Left ventricle myocardium inferior (tissue), 1 donor: ENCODE results near the gene SCN1B. TPM values are rescaled to one million over a fixed set of nuclear protein-coding genes. Genes with fewer than 3 reads are reported as not detected.

Source experiments
- DNase-seq: peaks from one replicate; pipeline ENCODE4 v3.0.0-alpha.2; 2020
- H3K27ac ChIP-seq: fragments of 200-600 bp; replicated peaks from 2 replicates; pipeline ENCODE4 v1.8.0; 2021
- H3K27me3 ChIP-seq: fragments of 200-600 bp; 2 replicates; pipeline ENCODE4 v1.8.0; 2021; ENCODE audit warnings: low read depth
- H3K36me3 ChIP-seq: fragments of 200-600 bp; 2 replicates; pipeline ENCODE4 v1.8.0; 2021
- H3K4me1 ChIP-seq: fragments of 200-600 bp; 2 replicates; pipeline ENCODE4 v1.8.0; 2021
- H3K4me3 ChIP-seq: fragments of 200-600 bp; 2 replicates; pipeline ENCODE4 v1.8.0; 2021; ENCODE audit warnings: mild to moderate bottlenecking, moderate library complexity
- H3K9me3 ChIP-seq: fragments of 200-600 bp; replicated peaks from 2 replicates; pipeline ENCODE4 v1.8.0; 2021
- intact Hi-C: fragments of 100-400 bp; cut with micrococcal nuclease; formaldehyde crosslinking; loops from one replicate; pipeline ENCODE4 v1.11.0; 2022
- total RNA-seq: library from RNA; stranded (reverse); fragmentation: NEBNext Ultra II Directional; extraction: Animal tissue kit (Norgen Biotek cat#: 25700); gene quantifications from one replicate; pipeline ENCODE4 v1.2.1, GENCODE V29; 2021
- TF ChIP-seq, protein P1 (sequence below): fragments of 200-600 bp; IDR thresholded peaks from 2 replicates; pipeline ENCODE4 v1.8.0; 2021; ENCODE audit warnings: antibody characterized with exemption, mild to moderate bottlenecking, borderline replicate concordance
- donor health status: DM: no; HTN: yes; CAD: no; lungs with severe emphysema.

Gene SCN1B
- total RNA-seq, 1 donor from 2014 or later: 52.8 TPM

DNA sequence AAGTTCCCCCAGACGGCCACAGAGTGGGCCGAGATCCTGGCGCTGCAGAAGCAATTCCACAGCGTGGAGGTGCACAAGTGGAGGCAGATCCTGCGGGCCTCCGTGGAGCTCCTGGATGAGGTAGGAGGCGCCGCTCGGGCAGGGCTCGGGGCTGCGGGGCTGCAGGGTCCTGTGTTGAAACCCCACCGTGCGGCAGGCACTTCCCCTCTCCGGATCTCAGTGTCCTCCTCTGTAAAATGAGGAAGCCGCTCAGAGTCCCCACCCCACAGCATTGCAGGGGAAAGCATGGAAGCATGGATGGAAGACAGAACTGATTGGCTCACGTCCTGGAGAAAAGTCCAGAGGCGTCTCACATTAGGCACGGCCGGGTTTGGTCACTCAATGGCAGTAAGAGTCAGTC is 6.8 kb upstream of the SCN1B start:
- Histone ChIP-seq H3K27me3 (no peaks in the 10 kb centered on the region), H3K27ac (no peak overlapping the region), H3K9me3 (no peaks in the 10 kb centered on the region), H3K4me1 (no peaks in the 10 kb centered on the region), H3K36me3 (peaks cover 87% of the 10 kb centered on the region), H3K4me3 (no peak overlapping the region)
- no peak for DNase-seq
- intact Hi-C loops: no loop called here
- TF ChIP-seq, protein P1, sequence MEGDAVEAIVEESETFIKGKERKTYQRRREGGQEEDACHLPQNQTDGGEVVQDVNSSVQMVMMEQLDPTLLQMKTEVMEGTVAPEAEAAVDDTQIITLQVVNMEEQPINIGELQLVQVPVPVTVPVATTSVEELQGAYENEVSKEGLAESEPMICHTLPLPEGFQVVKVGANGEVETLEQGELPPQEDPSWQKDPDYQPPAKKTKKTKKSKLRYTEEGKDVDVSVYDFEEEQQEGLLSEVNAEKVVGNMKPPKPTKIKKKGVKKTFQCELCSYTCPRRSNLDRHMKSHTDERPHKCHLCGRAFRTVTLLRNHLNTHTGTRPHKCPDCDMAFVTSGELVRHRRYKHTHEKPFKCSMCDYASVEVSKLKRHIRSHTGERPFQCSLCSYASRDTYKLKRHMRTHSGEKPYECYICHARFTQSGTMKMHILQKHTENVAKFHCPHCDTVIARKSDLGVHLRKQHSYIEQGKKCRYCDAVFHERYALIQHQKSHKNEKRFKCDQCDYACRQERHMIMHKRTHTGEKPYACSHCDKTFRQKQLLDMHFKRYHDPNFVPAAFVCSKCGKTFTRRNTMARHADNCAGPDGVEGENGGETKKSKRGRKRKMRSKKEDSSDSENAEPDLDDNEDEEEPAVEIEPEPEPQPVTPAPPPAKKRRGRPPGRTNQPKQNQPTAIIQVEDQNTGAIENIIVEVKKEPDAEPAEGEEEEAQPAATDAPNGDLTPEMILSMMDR: no peak

DNA sequence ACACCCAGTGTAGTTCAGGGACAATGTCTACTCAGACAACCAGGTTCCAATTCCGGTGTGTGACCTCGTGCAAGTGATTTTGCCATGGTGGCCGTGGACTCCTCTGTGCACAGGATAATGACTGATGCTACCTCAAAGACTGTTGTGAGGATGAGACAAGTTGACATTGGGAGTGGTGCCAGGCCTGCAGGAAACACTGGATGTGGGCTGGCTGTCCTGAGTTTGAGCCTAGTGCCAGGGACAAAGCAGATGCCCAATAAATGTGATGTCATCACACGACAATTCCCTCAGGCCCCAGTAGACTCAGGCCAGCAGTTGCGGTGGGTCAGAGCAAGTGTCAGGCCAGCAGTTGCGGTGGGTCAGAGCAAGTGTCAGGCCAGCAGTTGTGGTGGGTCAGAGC is 6.2 kb upstream of the SCN1B start:
- Histone ChIP-seq H3K27me3 (no peaks in the 10 kb centered on the region), H3K36me3 (peaks cover 80% of the 10 kb centered on the region), H3K27ac (no peak overlapping the region), H3K4me1 (no peaks in the 10 kb centered on the region), H3K4me3 (no peak overlapping the region), H3K9me3 (no peaks in the 10 kb centered on the region)
- TF ChIP-seq, protein P1: no peak
- intact Hi-C loops: no loop called here
- DNase-seq: no peak

DNA sequence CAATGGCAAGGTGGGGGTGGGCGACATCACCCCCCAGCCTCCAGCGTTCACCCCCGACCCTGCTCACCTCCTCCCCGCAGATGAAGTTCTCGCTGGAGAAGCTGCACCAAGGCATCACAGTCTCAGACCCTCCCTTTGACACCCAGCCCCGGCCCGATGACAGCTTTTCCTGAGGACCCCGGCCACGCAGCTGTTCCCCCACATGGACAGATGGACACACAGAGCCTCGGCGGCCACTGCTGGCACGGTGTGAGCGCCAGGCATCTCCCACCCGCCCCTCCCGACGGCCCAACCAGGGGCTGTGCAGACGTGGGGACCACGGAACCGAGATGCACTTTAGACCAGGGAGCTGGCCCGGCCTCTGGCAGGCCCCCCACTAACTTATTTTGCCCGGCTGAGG is 4.3 kb upstream of the SCN1B start:
- H3K27me3 ChIP-seq: no peaks in the 10 kb centered on the region
- intact Hi-C loops: no loop called here
- no peak overlapping the region for H3K4me3 ChIP-seq
- DNase-seq: no peak
- H3K27ac ChIP-seq: no peak overlapping the region
- TF ChIP-seq, protein P1: no peak
- H3K4me1 ChIP-seq: peaks cover 8% of the 10 kb centered on the region
- H3K9me3 ChIP-seq: no peaks in the 10 kb centered on the region
- peaks cover 61% of the 10 kb centered on the region for H3K36me3 ChIP-seq

DNA sequence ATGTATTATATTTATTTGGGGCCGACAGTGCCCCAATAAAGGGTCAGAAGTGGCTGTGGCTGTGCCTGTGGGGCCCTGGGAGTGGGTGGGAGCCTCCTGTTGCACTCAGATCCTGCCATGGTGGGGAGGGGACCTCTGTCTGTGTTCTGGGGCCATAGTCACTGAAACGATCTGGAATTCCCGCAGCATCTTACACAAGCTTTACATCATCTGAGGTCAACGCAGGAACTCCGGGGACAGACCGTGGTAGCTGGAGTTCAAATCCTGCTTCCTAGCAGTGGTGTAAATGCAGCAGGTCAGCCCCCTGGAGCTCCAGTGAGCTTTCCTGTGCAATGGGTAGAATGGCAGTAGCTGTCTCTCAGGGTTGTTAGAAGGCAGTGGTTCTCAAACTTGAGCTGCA is 3.9 kb upstream of the SCN1B start:
- H3K36me3 ChIP-seq: peaks cover 57% of the 10 kb centered on the region

DNA sequence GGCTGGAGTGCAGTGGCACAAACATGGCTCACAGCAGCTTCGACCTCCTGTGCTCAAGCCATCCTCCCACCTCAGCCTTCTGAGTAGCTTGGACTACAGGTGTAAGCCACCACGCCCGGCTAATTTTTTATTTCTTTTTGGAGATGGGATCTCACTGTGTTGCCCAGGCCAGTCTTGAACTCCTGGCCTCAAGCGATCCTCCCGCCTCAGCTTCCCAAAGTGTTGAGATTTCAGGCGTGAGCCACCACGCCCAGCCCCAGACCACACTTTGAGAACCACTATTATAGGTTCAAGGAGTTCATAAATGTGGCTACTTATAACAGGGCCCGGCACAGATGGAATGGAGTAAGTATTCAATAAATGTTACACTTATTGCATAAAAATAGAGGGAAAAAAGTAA is 3.3 kb upstream of the SCN1B start:
- H3K27ac ChIP-seq: no peak overlapping the region

More for the DNA sequence above, 3.9 kb upstream of the SCN1B start:
- intact Hi-C loops: no loop called here
- Histone ChIP-seq H3K4me3 (no peak overlapping the region), H3K9me3 (no peaks in the 10 kb centered on the region), H3K27ac (no peak overlapping the region), H3K4me1 (peaks cover 13% of the 10 kb centered on the region), H3K27me3 (no peaks in the 10 kb centered on the region)
- no peak for DNase-seq
- TF ChIP-seq, protein P1: no peak

More for the DNA sequence above, 3.3 kb upstream of the SCN1B start:
- no peak overlapping the region for H3K4me3 ChIP-seq
- TF ChIP-seq, protein P1: no peak
- intact Hi-C loops: no loop called here
- H3K4me1 ChIP-seq: peaks cover 16% of the 10 kb centered on the region
- H3K9me3 ChIP-seq: no peaks in the 10 kb centered on the region
- H3K36me3 ChIP-seq: peaks cover 51% of the 10 kb centered on the region
- no peak for DNase-seq
- H3K27me3 ChIP-seq: no peaks in the 10 kb centered on the region
